Endothelial cell of umbilical vein (primary cell): ENCODE data around the gene MISP3. TPM values are rescaled to one million over a fixed set of nuclear protein-coding genes. Genes with fewer than 3 reads are reported as not detected.

Experiments used
- BruUV-seq: library from RNA; stranded (reverse); fragments of 400-500 nt; replicated peaks from 2 replicates; lab custom pipeline; 2021; lab: Mats Ljungman, UMichigan
- CTCF ChIA-PET: fragments of 300-600, 350-600 bp; sonication (Branson Sonifier 250); formaldehyde crosslinking; loops from one replicate; lab custom pipeline; 2021; ENCODE audit warnings: antibody characterized with exemption, inconsistent platforms; lab: Charles Lee
- POLR2A ChIA-PET: fragments of 300-600, 350-600 bp; sonication (Branson Sonifier 250); formaldehyde crosslinking; loops from one replicate; lab custom pipeline; 2021; ENCODE audit warnings: antibody characterized with exemption, inconsistent platforms; lab: Charles Lee
- DNase-seq: peaks from one replicate; pipeline ENCODE4 v3.0.0-alpha.2; 2011; ENCODE audit warnings: low read depth, low spot score
- FAIRE-seq: peaks from 2 replicates; lab custom pipeline; 2011; peaks lifted over from hg19 to GRCh38; lab: Jason Lieb, UNC
- H2AFZ ChIP-seq: 2 replicates; pipeline ENCODE4 v1.6.0; 2012; ENCODE audit warnings: low read depth, low read length, control low read depth, inconsistent platforms
- H3K27ac ChIP-seq: 2 replicates; pipeline ENCODE4 v1.5.1; 2011; ENCODE audit warnings: low read depth, mild to moderate bottlenecking, control low read depth, low read length, moderate library complexity; ENCODE audit not compliant: insufficient read depth
- H3K27me3 ChIP-seq, 2 experiments: 2 replicates each; pipeline versions ENCODE4 v1.6.0 to v1.6.1; 2011; ENCODE audit warnings: low read length in 2 of 2, mixed read lengths in 1 of 2; ENCODE audit not compliant: control insufficient read depth in 2 of 2, insufficient read depth in 2 of 2
- H3K36me3 ChIP-seq, 2 experiments: 2 replicates in 1 of 2; 3 replicates in 1 of 2; pipeline ENCODE4 v1.5.1; 2011; ENCODE audit warnings: low read length in 2 of 2, mild to moderate bottlenecking in 1 of 2, moderate library complexity in 1 of 2; ENCODE audit not compliant: control insufficient read depth in 2 of 2, insufficient read depth in 2 of 2; ENCODE audit errors: extremely low read depth in 1 of 2
- H3K4me1 ChIP-seq: 3 replicates; pipeline ENCODE4 v1.5.1; 2011; ENCODE audit warnings: mild to moderate bottlenecking, low read length; ENCODE audit not compliant: control insufficient read depth, insufficient read depth; ENCODE audit errors: extremely low read depth
- H3K4me2 ChIP-seq: 2 replicates; pipeline ENCODE4 v1.6.1; 2011; ENCODE audit warnings: low read length, control low read depth, mixed read lengths; ENCODE audit not compliant: insufficient read depth
- H3K4me3 ChIP-seq, 3 experiments: fragments of 200-600 bp in 1 of 3; sonication (generic), shearing (Covaris generic) in 1 of 3; replicated peaks in 1 of 3; 2 replicates each; pipeline ENCODE4 v1.5.1; 2011 to 2016; ENCODE audit warnings: control low read depth in 3 of 3, low read length in 3 of 3, mild to moderate bottlenecking in 2 of 3, inconsistent platforms in 1 of 3, low read depth in 1 of 3, moderate library complexity in 1 of 3; ENCODE audit not compliant: insufficient read depth in 1 of 3
- H3K79me2 ChIP-seq: 2 replicates; pipeline ENCODE4 v1.6.0; 2012; ENCODE audit warnings: low read length, inconsistent platforms; ENCODE audit not compliant: control insufficient read depth, insufficient read depth
- H3K9ac ChIP-seq: replicated peaks from 2 replicates; pipeline ENCODE3; 2011; ENCODE audit warnings: low read length, control low read depth; ENCODE audit not compliant: insufficient read depth; ENCODE audit errors: extremely low read depth
- H3K9me1 ChIP-seq: replicated peaks from 3 replicates; pipeline ENCODE4 v1.6.0; 2011; ENCODE audit warnings: mild to moderate bottlenecking, low read length; ENCODE audit not compliant: control insufficient read depth, insufficient read depth; ENCODE audit errors: extremely low read depth
- H3K9me3 ChIP-seq: replicated peaks from 2 replicates; pipeline ENCODE4 v1.5.1; 2012; ENCODE audit warnings: low read length, inconsistent platforms; ENCODE audit not compliant: control insufficient read depth, insufficient read depth
- H4K20me1 ChIP-seq: replicated peaks from 2 replicates; pipeline ENCODE3; 2011; ENCODE audit warnings: mild to moderate bottlenecking, low read length; ENCODE audit not compliant: control insufficient read depth, insufficient read depth; ENCODE audit errors: extremely low read depth
- CTCF ChIP-seq, 2 donors: IDR thresholded peaks; 1 replicate in 1 of 2; 2 replicates in 1 of 2; pipeline ENCODE4 v1.5.1; 2011; ENCODE audit warnings: low read length in 2 of 2, mild to moderate bottlenecking in 2 of 2, moderate library complexity in 2 of 2, control low read depth in 1 of 2, inconsistent platforms in 1 of 2, low read depth in 1 of 2; ENCODE audit not compliant: insufficient read depth in 1 of 2; ENCODE audit errors: extremely low read depth in 1 of 2
- EZH2 ChIP-seq: IDR thresholded peaks from 2 replicates; pipeline ENCODE4 v1.6.1; 2012; ENCODE audit warnings: borderline replicate concordance, low read depth, mild to moderate bottlenecking, moderate library complexity, low read length, inconsistent platforms; ENCODE audit not compliant: severe bottlenecking
- FOS ChIP-seq: IDR thresholded peaks from 2 replicates; pipeline ENCODE4 v1.6.1; 2011; ENCODE audit warnings: mild to moderate bottlenecking, low read length, moderate library complexity, borderline replicate concordance; ENCODE audit not compliant: insufficient read depth
- GATA2 ChIP-seq: IDR thresholded peaks from 2 replicates; pipeline ENCODE4 v1.7.0; 2011; ENCODE audit warnings: low read depth, mild to moderate bottlenecking, moderate library complexity, mixed read lengths, low read length; ENCODE audit not compliant: insufficient read length, insufficient read depth
- JUN ChIP-seq: IDR thresholded peaks from 2 replicates; pipeline ENCODE4 v1.6.1; 2011; ENCODE audit warnings: borderline replicate concordance, low read depth; ENCODE audit not compliant: insufficient read length, insufficient read depth
- MAX ChIP-seq: IDR thresholded peaks from 2 replicates; pipeline ENCODE4 v1.6.1; 2011; ENCODE audit not compliant: insufficient read depth, insufficient read length
- MYC ChIP-seq: IDR thresholded peaks from one replicate; pipeline ENCODE4 v1.6.1; 2011; ENCODE audit warnings: mild to moderate bottlenecking, low read depth, low read length
- POLR2A ChIP-seq: IDR thresholded peaks from 2 replicates; pipeline ENCODE4 v1.6.1; 2012; ENCODE audit warnings: low read depth, mild to moderate bottlenecking, control low read depth, low read length
- POLR2AphosphoS5 ChIP-seq: IDR thresholded peaks from 2 replicates; pipeline ENCODE4 v1.6.1; 2012; ENCODE audit warnings: low read depth, mild to moderate bottlenecking, control low read depth, low read length, moderate library complexity; ENCODE audit not compliant: insufficient read depth
- dilution Hi-C: fragments of 300-500 bp; cut with MboI; formaldehyde crosslinking; loops from one replicate; pipeline ENCODE4 v1.15.0; 2019; ENCODE audit warnings: low sequenced_read_pairs; ENCODE audit not compliant: extremely low pct_ligation_motif_present
- intact Hi-C: fragments of 100-400 bp; cut with micrococcal nuclease; formaldehyde crosslinking; loops from one replicate; pipeline ENCODE4 v1.10.0; 2022
- polyA plus RNA-seq, 4 experiments: library from polyadenylated mRNA; depleted of rRNA in 3 of 4; stranded (reverse) in 3 of 4; unstranded in 1 of 4; fragments of >200 nt; gene quantifications; 2 replicates each; pipeline versions ENCODE4 v1.2.1 to v1.2.3, GENCODE V29; 2011 to 2012; ENCODE audit warnings: missing spikeins in 1 of 4
- total RNA-seq: library from RNA; stranded (reverse); gene quantifications from 2 replicates; pipeline ENCODE4 v1.2.3, GENCODE V29; 2021

Gene MISP3
- total and polyA plus RNA-seq, 2 donors (not counting 3 experiments of a cell fraction or from before 2014, with no cell fraction given) = 0.26 to 0.31 TPM

- no peaks in the 10 kb centered on the region for H3K36me3 ChIP-seq
- DNase-seq (no peak), FAIRE-seq (no peak)
- TF ChIP-seq EZH2 = no peak
- TF ChIP-seq POLR2AphosphoS5 = no peak
- TF ChIP-seq CTCF (IDR thresholded peaks at IDR 0.05; ENCODE audit: extremely low read depth in 1 of 2, insufficient read depth in 1 of 2, low read depth in 1 of 2, low read length in 2 of 2) = no peak
- TF ChIP-seq POLR2A = no peak
- no peak for TF ChIP-seq MAX
- no peak for TF ChIP-seq JUN
- no peak for TF ChIP-seq MYC
- TF ChIP-seq FOS = no peak
- no peak for TF ChIP-seq GATA2
- H4K20me1 ChIP-seq = no peaks in the 10 kb centered on the region
- H3K9me3 ChIP-seq = no peaks in the 10 kb centered on the region
- dilution Hi-C loops (no loop called here), intact Hi-C loops (loop anchor here (5.0 kb wide), 1 partner anchor 174 kb away; no protein-coding TSS in a partner anchor)
- H3K9ac ChIP-seq = no peak overlapping the region
- BruUV-seq = no TSS peak
- H3K4me2 ChIP-seq = no peak overlapping the region
- no peak overlapping the region for H3K27ac ChIP-seq
- no peak overlapping the region for H3K4me3 ChIP-seq
- H3K79me2 ChIP-seq = no peaks in the 10 kb centered on the region
- POLR2A ChIA-PET = interaction anchor here (0.6 kb wide), 1 partner anchor 155 kb away, joined by 3 read pairs; no protein-coding TSS in a partner anchor
- H3K9me1 ChIP-seq = no peaks in the 10 kb centered on the region
- peaks cover 7 to 8% of the 10 kb centered on the region in 2 experiments for H3K27me3 ChIP-seq
- no peak overlapping the region for H2AFZ ChIP-seq
- CTCF ChIA-PET = interaction anchor here (0.9 to 4.6 kb wide), 4 partner anchors 12 to 178 kb away, joined by 3 to 24 read pairs (median 4); partner anchors contain the start of genes MISP3 and NANOS3
- no peaks in the 10 kb centered on the region for H3K4me1 ChIP-seq
Observed at GRCh38 chr19:14056069-14056666, 16.4 kb upstream of the MISP3 start.
